WI38 (cell line): Measurements from ENCODE around the gene BLOC1S5.
"Not testable (repeated sequence)": the region's sequence is repeated elsewhere in the genome, so short reads cannot be mapped to it uniquely, and the experiment has no call there.

Experiments
- H3K4me3 ChIP-seq: 2 replicates; pipeline ENCODE4 v1.5.1; 2011; ENCODE audit warnings: low read depth, mild to moderate bottlenecking, control low read depth, low read length
- CTCF ChIP-seq: IDR thresholded peaks from 2 replicates; pipeline ENCODE4 v1.5.1; 2012; ENCODE audit warnings: low read depth, mild to moderate bottlenecking, control low read depth, low read length

Gene BLOC1S5

GRCh38 chr6:8060346-8060745 lies 3.8 kb downstream of the BLOC1S5 start:
- H3K4me3 ChIP-seq: no peak overlapping the region
- TF ChIP-seq CTCF: no peak

GRCh38 chr6:8059129-8059528 lies 5.1 kb downstream of the BLOC1S5 start:
- no peak; the same call in 1 of the 2 replicates for TF ChIP-seq CTCF

GRCh38 chr6:8057793-8058192 lies 6.4 kb downstream of the BLOC1S5 start:
- no peak for TF ChIP-seq CTCF
- no peak overlapping the region for H3K4me3 ChIP-seq

More at GRCh38 chr6:8059129-8059528, 5.1 kb downstream of the BLOC1S5 start:
- H3K4me3 ChIP-seq: no peak overlapping the region

GRCh38 chr6:8057263-8057662 lies 6.9 kb downstream of the BLOC1S5 start:
- no peak overlapping the region for H3K4me3 ChIP-seq
- TF ChIP-seq CTCF: no peak

- TF ChIP-seq CTCF: no peak
- no peak overlapping the region for H3K4me3 ChIP-seq
Measured at GRCh38 chr6:8054276-8054675, 9.9 kb downstream of the BLOC1S5 start.

- H3K4me3 ChIP-seq: no peak overlapping the region
- no peak for TF ChIP-seq CTCF
Measured at GRCh38 chr6:8047541-8048292, 16.5 kb downstream of the BLOC1S5 start.

GRCh38 chr6:8045769-8046168 lies 18.4 kb downstream of the BLOC1S5 start:
- not testable (repeated sequence) for H3K4me3 ChIP-seq

- no peak for TF ChIP-seq CTCF
- no peak overlapping the region for H3K4me3 ChIP-seq
Measured at GRCh38 chr6:8043221-8043620, 21.0 kb downstream of the BLOC1S5 start.
